GM12864 (cell line): ENCODE measurements around the gene SP5.

ENCODE experiments used
- DNase-seq: peaks from one replicate; pipeline ENCODE4 v3.0.0-alpha.2; 2011; ENCODE audit warnings: low read depth
- H3K4me3 ChIP-seq: 2 replicates; pipeline ENCODE4 v1.5.1; 2011; ENCODE audit warnings: mild to moderate bottlenecking, low read depth, low read length, control low read depth
- CTCF ChIP-seq: IDR thresholded peaks from 2 replicates; pipeline ENCODE4 v1.5.1; 2011; ENCODE audit warnings: low read depth, mild to moderate bottlenecking, moderate library complexity, low read length, control low read depth, inconsistent platforms; ENCODE audit errors: missing control alignments

The SP5 gene

GRCh38 chr2:170711196-170711773 is 3.9 kb upstream of the SP5 start:
- TF ChIP-seq CTCF, result no peak
- no peak for DNase-seq
- no peak overlapping the region for H3K4me3 ChIP-seq

GRCh38 chr2:170711774-170712652 is 3.1 kb upstream of the SP5 start:
- no peak for TF ChIP-seq CTCF
- H3K4me3 ChIP-seq, result no peak overlapping the region
- no peak for DNase-seq

GRCh38 chr2:170712653-170713542 is 2.2 kb upstream of the SP5 start:
- no peak overlapping the region for H3K4me3 ChIP-seq

GRCh38 chr2:170713543-170714380 is 1.4 kb upstream of the SP5 start:
- H3K4me3 ChIP-seq, result no peak overlapping the region
- DNase-seq, result no peak
- TF ChIP-seq CTCF, result no peak

More at GRCh38 chr2:170712653-170713542, 2.2 kb upstream of the SP5 start:
- no peak for DNase-seq
- TF ChIP-seq CTCF, result no peak

- DNase-seq, result no peak
- peak overlapping the region; percentile 30; the same call in 1 of the 2 replicates for H3K4me3 ChIP-seq
- TF ChIP-seq CTCF, result no peak
These were observed 616 bp upstream of the SP5 start for GRCh38 chr2:170714381-170715061.
